Measurements from ENCODE around the gene NFIC.

- TF ChIP-seq POLR2AphosphoS5 (IDR thresholded peaks at IDR 0.05; ENCODE audit: borderline replicate concordance, low read depth, low read length), result no peak
- TF ChIP-seq EZH2 (IDR thresholded peaks at IDR 0.05), result no peak
- no peak for TF ChIP-seq FOXP2 (optimal IDR thresholded peaks at IDR 0.05; ENCODE audit: control extremely low read depth, extremely low read length, insufficient read depth)
Observed at GRCh38 chr19:3512562-3513228, 146.3 kb downstream of the NFIC start.

Data from SK-N-MC (cell line).